ENCODE measurements around the gene CYTL1.

CYTL1 gene

DNA sequence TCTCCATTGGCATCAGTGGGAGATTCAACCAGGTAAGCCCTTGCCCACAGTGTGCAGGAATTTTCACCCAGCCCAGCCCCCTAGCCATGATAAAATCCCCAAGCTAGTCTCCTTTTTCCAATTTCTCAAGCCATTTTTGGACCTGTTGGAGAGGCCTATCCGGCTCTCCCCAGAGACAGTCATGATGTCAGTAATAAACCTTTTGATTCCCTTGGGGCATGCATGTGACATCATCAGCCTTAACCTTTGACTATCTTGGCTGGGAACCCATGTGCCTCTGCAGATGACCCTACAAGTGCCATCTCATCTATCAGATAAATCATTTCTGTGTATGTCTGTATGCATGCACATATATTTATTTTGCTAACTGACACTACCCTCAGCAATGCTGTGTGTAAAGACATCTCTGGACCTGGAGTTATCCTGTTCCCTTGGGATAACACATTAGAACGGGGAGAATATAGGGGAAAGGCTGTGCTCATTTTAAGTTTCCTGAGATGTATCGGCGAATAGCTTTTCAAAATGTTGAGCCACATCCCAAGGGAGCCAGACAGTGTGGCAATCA lies 51.0 kb downstream of the CYTL1 start:
- DNase-seq (ENCODE audit: low read depth) = no peak

All from stimulated activated CD8-positive, alpha-beta memory T cell treated with anti-CD3 and anti-CD28 coated beads, Interleukin-12 subunit alpha, Interleukin-12 subunit beta, amount 100 ng/mL, for 1 hour (primary cell).